Uterus (tissue), 4 donors: ENCODE data around the gene MAP3K4. TPM values are rescaled to one million over a fixed set of nuclear protein-coding genes. Genes with fewer than 3 reads are reported as not detected.
"Not testable (repeated sequence)": the region's sequence is repeated elsewhere in the genome, so short reads cannot be mapped to it uniquely, and the experiment has no call there.

ENCODE experiments used
- DNase-seq, 2 donors: peaks; one replicate each; pipeline ENCODE4 v3.0.0-alpha.2; 2019 to 2020
- H3K27ac ChIP-seq, 2 donors: fragments of 200-600 bp; sonication (generic); 1 replicate in 1 of 2; 2 replicates in 1 of 2; pipeline ENCODE4 v1.5.1; 2016 to 2018
- H3K27me3 ChIP-seq, 2 donors: fragments of 200-600 bp; sonication (generic); one replicate each; pipeline ENCODE4 v1.5.1; 2018 to 2019; ENCODE audit warnings: control low read depth in 1 of 2
- H3K36me3 ChIP-seq, 2 donors: fragments of 200-600 bp; sonication (generic); one replicate each; pipeline ENCODE4 v1.5.1; 2019; ENCODE audit warnings: control low read depth in 1 of 2
- H3K4me1 ChIP-seq, 2 donors: fragments of 200-600 bp; sonication (generic); one replicate each; pipeline ENCODE4 v1.5.1; 2018 to 2019; ENCODE audit warnings: control low read depth in 1 of 2
- H3K4me3 ChIP-seq, 2 donors: fragments of 200-600 bp; sonication (generic); 1 replicate in 1 of 2; 2 replicates in 1 of 2; pipeline ENCODE4 v1.5.1; 2018 to 2019; ENCODE audit warnings: mild to moderate bottlenecking in 1 of 2
- H3K9me3 ChIP-seq, 2 donors: fragments of 200-600 bp; sonication (generic); one replicate each; pipeline ENCODE4 v1.5.1; 2019; ENCODE audit warnings: control low read depth in 1 of 2
- POLR2A ChIP-seq, 2 donors: fragments of 450-650 bp; IDR thresholded peaks; one replicate each; pipeline ENCODE4 v1.6.1; 2016; ENCODE audit warnings: antibody characterized with exemption in 2 of 2, mild to moderate bottlenecking in 1 of 2, moderate library complexity in 1 of 2
- intact Hi-C: fragments of 100-400 bp; cut with DNase I; formaldehyde crosslinking; loops from one replicate; pipeline ENCODE4 v1.15.1; 2023; ENCODE audit warnings: low total_unique reads
- total RNA-seq, 4 donors: library from RNA; depleted of rRNA in 3 of 4; stranded (reverse); fragments of >200 nt in 3 of 4; gene quantifications; one replicate each; pipeline versions ENCODE4 v1.1.0 to v1.2.4, GENCODE V29; 2014 to 2023
- TF ChIP-seq, protein P1 (sequence below), 4 experiments: fragments of 200-600 bp in 2 of 4; fragments of 450-650 bp in 2 of 4; sonication (generic) in 2 of 4; IDR thresholded peaks; one replicate each; pipeline ENCODE4 v1.5.1; 2016 to 2019; ENCODE audit warnings: antibody characterized with exemption in 4 of 4, mild to moderate bottlenecking in 2 of 4, moderate library complexity in 1 of 4
- donor health status: DM: yes; HTN: yes; CAD: no.

Gene MAP3K4
- total RNA-seq, 4 donors from 2014 or later = 24.1 to 82.9 (median 46.6) TPM

GRCh38 chr6:161116554-161116953 is 125.0 kb downstream of the MAP3K4 start:
- intact Hi-C loops = no loop called here
- H3K36me3 ChIP-seq = no peaks in the 10 kb centered on the region

GRCh38 chr6:161117308-161117707 is 125.7 kb downstream of the MAP3K4 start:
- no peak overlapping the region for H3K27ac ChIP-seq
- H3K27me3 ChIP-seq = no peaks in the 10 kb centered on the region
- H3K9me3 ChIP-seq = no peaks in the 10 kb centered on the region
- H3K36me3 ChIP-seq = no peaks in the 10 kb centered on the region
- DNase-seq = no peak
- H3K4me1 ChIP-seq = no peaks in the 10 kb centered on the region
- H3K4me3 ChIP-seq = no peak overlapping the region
- TF ChIP-seq, protein P1, sequence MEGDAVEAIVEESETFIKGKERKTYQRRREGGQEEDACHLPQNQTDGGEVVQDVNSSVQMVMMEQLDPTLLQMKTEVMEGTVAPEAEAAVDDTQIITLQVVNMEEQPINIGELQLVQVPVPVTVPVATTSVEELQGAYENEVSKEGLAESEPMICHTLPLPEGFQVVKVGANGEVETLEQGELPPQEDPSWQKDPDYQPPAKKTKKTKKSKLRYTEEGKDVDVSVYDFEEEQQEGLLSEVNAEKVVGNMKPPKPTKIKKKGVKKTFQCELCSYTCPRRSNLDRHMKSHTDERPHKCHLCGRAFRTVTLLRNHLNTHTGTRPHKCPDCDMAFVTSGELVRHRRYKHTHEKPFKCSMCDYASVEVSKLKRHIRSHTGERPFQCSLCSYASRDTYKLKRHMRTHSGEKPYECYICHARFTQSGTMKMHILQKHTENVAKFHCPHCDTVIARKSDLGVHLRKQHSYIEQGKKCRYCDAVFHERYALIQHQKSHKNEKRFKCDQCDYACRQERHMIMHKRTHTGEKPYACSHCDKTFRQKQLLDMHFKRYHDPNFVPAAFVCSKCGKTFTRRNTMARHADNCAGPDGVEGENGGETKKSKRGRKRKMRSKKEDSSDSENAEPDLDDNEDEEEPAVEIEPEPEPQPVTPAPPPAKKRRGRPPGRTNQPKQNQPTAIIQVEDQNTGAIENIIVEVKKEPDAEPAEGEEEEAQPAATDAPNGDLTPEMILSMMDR (IDR thresholded peaks at IDR 0.05) = no peak
- TF ChIP-seq POLR2A (IDR thresholded peaks at IDR 0.05) = no peak
- intact Hi-C loops = no loop called here

More at GRCh38 chr6:161116554-161116953, 125.0 kb downstream of the MAP3K4 start:
- Histone ChIP-seq H3K27ac (no peak overlapping the region), H3K27me3 (no peaks in the 10 kb centered on the region), H3K4me1 (no peaks in the 10 kb centered on the region), H3K9me3 (no peaks in the 10 kb centered on the region), H3K4me3 (no peak overlapping the region)
- no peak for DNase-seq
- no peak for TF ChIP-seq POLR2A (IDR thresholded peaks at IDR 0.05)
- TF ChIP-seq, protein P1 (IDR thresholded peaks at IDR 0.05) = no peak

DNA sequence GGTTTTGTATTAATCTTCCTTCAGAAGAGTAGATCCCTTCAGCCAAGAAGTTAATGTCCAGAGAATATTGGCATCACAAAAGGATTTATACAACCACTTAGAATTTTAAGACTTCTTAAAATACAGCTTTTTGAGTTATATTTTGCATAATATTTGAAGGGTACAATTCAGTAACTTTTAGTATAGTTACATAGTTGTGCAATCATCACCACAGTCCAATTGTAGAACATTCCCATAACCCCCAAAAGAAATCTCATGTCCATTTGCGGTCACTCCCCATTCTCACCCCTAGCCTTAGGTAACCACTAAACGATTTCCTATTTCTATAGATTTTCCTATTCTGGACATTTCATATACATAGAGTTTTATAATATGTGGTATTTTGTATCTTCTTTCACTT is 126.4 kb downstream of the MAP3K4 start:
- Histone ChIP-seq H3K4me3 (no peak overlapping the region), H3K4me1 (no peaks in the 10 kb centered on the region), H3K27ac (no peak overlapping the region), H3K36me3 (no peaks in the 10 kb centered on the region), H3K9me3 (peaks cover 0 to 1% of the 10 kb centered on the region in 2 donors), H3K27me3 (no peaks in the 10 kb centered on the region)
- no peak for DNase-seq
- intact Hi-C loops = no loop called here
- TF ChIP-seq POLR2A (IDR thresholded peaks at IDR 0.05) = no peak
- TF ChIP-seq, protein P1 (IDR thresholded peaks at IDR 0.05) = no peak

GRCh38 chr6:161123319-161123718 is 131.8 kb downstream of the MAP3K4 start:
- H3K4me3 ChIP-seq, intact Hi-C loops, H3K4me1 ChIP-seq, H3K27ac ChIP-seq, H3K27me3 ChIP-seq, DNase-seq, H3K36me3 ChIP-seq: not testable (repeated sequence)
- peaks cover 0 to 12% of the 10 kb centered on the region in 2 donors for H3K9me3 ChIP-seq

DNA sequence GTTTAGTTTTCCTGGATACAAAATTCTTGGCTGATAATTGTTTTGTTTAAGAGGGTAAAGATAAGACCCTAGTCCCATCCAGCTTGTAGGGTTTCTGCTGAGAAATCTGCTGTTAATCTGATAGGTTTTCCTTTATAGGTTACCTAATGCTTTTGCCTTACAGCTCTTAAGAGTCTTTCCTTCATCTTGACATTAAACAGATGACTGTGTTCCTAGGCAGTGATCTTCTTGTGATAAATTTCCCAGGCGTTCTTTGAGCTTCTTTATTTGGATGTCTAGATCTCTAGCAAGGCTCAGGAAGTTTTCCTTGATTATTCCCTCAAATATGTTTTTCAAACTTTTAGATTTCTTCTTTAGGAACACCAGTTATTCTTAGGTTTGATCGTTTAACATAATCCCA is 134.0 kb downstream of the MAP3K4 start:
- no peak for DNase-seq
- intact Hi-C loops = no loop called here
- no peak overlapping the region for H3K27ac ChIP-seq
- H3K4me3 ChIP-seq = no peak overlapping the region
- H3K9me3 ChIP-seq = peaks cover 0 to 12% of the 10 kb centered on the region in 2 donors
- H3K27me3 ChIP-seq = no peaks in the 10 kb centered on the region
- no peaks in the 10 kb centered on the region for H3K4me1 ChIP-seq
- no peaks in the 10 kb centered on the region for H3K36me3 ChIP-seq
- TF ChIP-seq, protein P1 (IDR thresholded peaks at IDR 0.05) = no peak
- no peak for TF ChIP-seq POLR2A (IDR thresholded peaks at IDR 0.05)
